Neural cell (in vitro differentiated cells): ENCODE data around the gene CDC42BPB.

Experiments
- EP300 ChIP-seq: fragments of 450-650 bp; conservative IDR thresholded peaks from 2 replicates; pipeline ENCODE4 v1.6.1; 2014; ENCODE audit warnings: antibody characterized with exemption, mild to moderate bottlenecking, moderate library complexity; ENCODE audit not compliant: poor library complexity, severe bottlenecking
- EZH2 ChIP-seq: fragments of 200-600, 300-800 bp; shearing (Covaris generic), sonication (generic); IDR thresholded peaks from 2 replicates; pipeline ENCODE4 v1.6.1; 2014; ENCODE audit warnings: antibody characterized with exemption, low read length, borderline replicate concordance, mild to moderate bottlenecking; ENCODE audit not compliant: insufficient read depth, poor library complexity, severe bottlenecking
- RAD21 ChIP-seq: fragments of 450-650 bp; conservative IDR thresholded peaks from 2 replicates; pipeline ENCODE4 v1.6.1; 2014; ENCODE audit warnings: antibody characterized with exemption, mild to moderate bottlenecking, moderate library complexity
- TF ChIP-seq, protein P1 (sequence below): IDR thresholded peaks from 2 replicates; pipeline ENCODE4 v1.6.1; 2012; ENCODE audit warnings: borderline replicate concordance
- TF ChIP-seq, protein P2 (sequence below): fragments of 450-650 bp; IDR thresholded peaks from 2 replicates; pipeline ENCODE4 v1.5.1; 2014; ENCODE audit warnings: antibody characterized with exemption, mild to moderate bottlenecking, moderate library complexity; ENCODE audit not compliant: poor library complexity, severe bottlenecking

DNA sequence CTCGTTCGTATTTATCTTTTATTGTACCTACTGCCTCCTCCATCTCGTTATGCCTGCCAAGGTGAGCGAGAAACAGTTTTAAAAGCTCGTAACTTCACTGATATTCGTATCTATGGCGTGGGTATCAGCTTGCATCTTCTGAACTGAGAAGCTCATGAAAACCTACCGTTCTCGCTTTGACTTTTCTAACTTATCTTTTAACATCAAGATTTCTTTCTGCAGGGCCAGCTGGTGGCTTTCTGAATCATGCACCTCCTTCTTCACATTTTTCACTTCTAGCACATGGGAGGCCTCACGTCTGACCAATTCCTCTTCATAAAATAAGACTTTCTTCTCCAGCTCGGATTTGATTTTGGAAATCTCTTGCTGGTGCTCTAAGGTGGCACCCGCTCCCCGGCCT is 89.0 kb downstream of the CDC42BPB start:
- TF ChIP-seq, protein P1, sequence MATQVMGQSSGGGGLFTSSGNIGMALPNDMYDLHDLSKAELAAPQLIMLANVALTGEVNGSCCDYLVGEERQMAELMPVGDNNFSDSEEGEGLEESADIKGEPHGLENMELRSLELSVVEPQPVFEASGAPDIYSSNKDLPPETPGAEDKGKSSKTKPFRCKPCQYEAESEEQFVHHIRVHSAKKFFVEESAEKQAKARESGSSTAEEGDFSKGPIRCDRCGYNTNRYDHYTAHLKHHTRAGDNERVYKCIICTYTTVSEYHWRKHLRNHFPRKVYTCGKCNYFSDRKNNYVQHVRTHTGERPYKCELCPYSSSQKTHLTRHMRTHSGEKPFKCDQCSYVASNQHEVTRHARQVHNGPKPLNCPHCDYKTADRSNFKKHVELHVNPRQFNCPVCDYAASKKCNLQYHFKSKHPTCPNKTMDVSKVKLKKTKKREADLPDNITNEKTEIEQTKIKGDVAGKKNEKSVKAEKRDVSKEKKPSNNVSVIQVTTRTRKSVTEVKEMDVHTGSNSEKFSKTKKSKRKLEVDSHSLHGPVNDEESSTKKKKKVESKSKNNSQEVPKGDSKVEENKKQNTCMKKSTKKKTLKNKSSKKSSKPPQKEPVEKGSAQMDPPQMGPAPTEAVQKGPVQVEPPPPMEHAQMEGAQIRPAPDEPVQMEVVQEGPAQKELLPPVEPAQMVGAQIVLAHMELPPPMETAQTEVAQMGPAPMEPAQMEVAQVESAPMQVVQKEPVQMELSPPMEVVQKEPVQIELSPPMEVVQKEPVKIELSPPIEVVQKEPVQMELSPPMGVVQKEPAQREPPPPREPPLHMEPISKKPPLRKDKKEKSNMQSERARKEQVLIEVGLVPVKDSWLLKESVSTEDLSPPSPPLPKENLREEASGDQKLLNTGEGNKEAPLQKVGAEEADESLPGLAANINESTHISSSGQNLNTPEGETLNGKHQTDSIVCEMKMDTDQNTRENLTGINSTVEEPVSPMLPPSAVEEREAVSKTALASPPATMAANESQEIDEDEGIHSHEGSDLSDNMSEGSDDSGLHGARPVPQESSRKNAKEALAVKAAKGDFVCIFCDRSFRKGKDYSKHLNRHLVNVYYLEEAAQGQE = no peak
- TF ChIP-seq, protein P2, sequence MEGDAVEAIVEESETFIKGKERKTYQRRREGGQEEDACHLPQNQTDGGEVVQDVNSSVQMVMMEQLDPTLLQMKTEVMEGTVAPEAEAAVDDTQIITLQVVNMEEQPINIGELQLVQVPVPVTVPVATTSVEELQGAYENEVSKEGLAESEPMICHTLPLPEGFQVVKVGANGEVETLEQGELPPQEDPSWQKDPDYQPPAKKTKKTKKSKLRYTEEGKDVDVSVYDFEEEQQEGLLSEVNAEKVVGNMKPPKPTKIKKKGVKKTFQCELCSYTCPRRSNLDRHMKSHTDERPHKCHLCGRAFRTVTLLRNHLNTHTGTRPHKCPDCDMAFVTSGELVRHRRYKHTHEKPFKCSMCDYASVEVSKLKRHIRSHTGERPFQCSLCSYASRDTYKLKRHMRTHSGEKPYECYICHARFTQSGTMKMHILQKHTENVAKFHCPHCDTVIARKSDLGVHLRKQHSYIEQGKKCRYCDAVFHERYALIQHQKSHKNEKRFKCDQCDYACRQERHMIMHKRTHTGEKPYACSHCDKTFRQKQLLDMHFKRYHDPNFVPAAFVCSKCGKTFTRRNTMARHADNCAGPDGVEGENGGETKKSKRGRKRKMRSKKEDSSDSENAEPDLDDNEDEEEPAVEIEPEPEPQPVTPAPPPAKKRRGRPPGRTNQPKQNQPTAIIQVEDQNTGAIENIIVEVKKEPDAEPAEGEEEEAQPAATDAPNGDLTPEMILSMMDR = no peak
- TF ChIP-seq RAD21 = no peak
- TF ChIP-seq EP300 = no peak
- TF ChIP-seq EZH2 = no peak
